ENCODE measurements around the gene NUMBL. TPM values are rescaled to one million over a fixed set of nuclear protein-coding genes. Genes with fewer than 3 reads are reported as not detected.

NUMBL gene
- total and polyA plus RNA-seq, 9 of the 15 experiments (the other 6 are each of a cell fraction or from before 2014, with no cell fraction given), result 0.39 to 38.6 (median 6.6) TPM

- TF ChIP-seq, protein P1, sequence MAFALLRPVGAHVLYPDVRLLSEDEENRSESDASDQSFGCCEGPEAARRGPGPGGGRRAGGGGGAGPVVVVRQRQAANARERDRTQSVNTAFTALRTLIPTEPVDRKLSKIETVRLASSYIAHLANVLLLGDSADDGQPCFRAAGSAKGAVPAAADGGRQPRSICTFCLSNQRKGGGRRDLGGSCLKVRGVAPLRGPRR (CRISPR knock-in tag; IDR thresholded peaks at IDR 0.05), result no peak
- TF ChIP-seq ATF7 (IDR thresholded peaks at IDR 0.05), result peak; percentile 27
- peak; percentile 91 for TF ChIP-seq FOSL1 (tag; conservative IDR thresholded peaks at IDR 0.05)
- peak in 1 of 2 experiments; percentile 27; a peak in 2 of 4 replicates for TF ChIP-seq TRIM24 (IDR thresholded peaks at IDR 0.05)
- TF ChIP-seq SNAPC5 (CRISPR knock-in tag; IDR thresholded peaks at IDR 0.05), result no peak
- TF ChIP-seq PRPF4 (IDR thresholded peaks at IDR 0.05; ENCODE audit: insufficient read depth, low read depth, low read length, poor library complexity, severe bottlenecking), result no peak
- TF ChIP-seq NR2F6 (CRISPR knock-in tag; IDR thresholded peaks at IDR 0.05), result no peak
- peak; percentile 9 for TF ChIP-seq DACH1 (IDR thresholded peaks at IDR 0.05; ENCODE audit: partially characterized antibody)
- no peak for TF ChIP-seq E2F6 (IDR thresholded peaks at IDR 0.05; ENCODE audit: borderline replicate concordance in 1 of 2, extremely low read depth in 1 of 2, insufficient read depth in 1 of 2, insufficient read length in 1 of 2, low read depth in 1 of 2, low read length in 1 of 2, poor library complexity in 1 of 2, severe bottlenecking in 1 of 2)
- TF ChIP-seq GATA2 (CRISPR knock-in tag; IDR thresholded peaks at IDR 0.05), result no peak; the same call in 1 of the 2 replicates
- TF ChIP-seq ZBTB49 (CRISPR knock-in tag; IDR thresholded peaks at IDR 0.05; ENCODE audit: borderline replicate concordance), result no peak
- no peak for TF ChIP-seq SREBF1 (IDR thresholded peaks at IDR 0.05; ENCODE audit: borderline replicate concordance, low read depth, low read length)
- no peak for TF ChIP-seq GTF3C2 (IDR thresholded peaks at IDR 0.05; ENCODE audit: borderline replicate concordance, extremely low read depth, insufficient read length)
- TF ChIP-seq ZNF311 (CRISPR knock-in tag; IDR thresholded peaks at IDR 0.05), result no peak
- no peak for TF ChIP-seq ZFPM2 (CRISPR knock-in tag; IDR thresholded peaks at IDR 0.05)
- peak; percentile 75; the same call in 1 of the 2 replicates for TF ChIP-seq EP300 (IDR thresholded peaks at IDR 0.05; ENCODE audit: low read length)
- TF ChIP-seq TAF7 (tag; IDR thresholded peaks at IDR 0.05), result no peak
- no peak for TF ChIP-seq TBL1XR1 (IDR thresholded peaks at IDR 0.05; ENCODE audit: low read length in 2 of 2)
Measured at GRCh38 chr19:40663695-40664692, 26.5 kb downstream of the NUMBL start (continued).

Data from K562 (cell line).